ENCODE results near the gene SCN8A. TPM values are rescaled to one million over a fixed set of nuclear protein-coding genes. Genes with fewer than 3 reads are reported as not detected.

The SCN8A gene
- total RNA-seq, 1 donor from 2014 or later, result 2.0 TPM

- H3K4me3 ChIP-seq, result no peak overlapping the region
- no peak for TF ChIP-seq CTCF (IDR thresholded peaks at IDR 0.05)
- intact Hi-C loops (cut with DNase I), result no loop called here
- no peaks in the 10 kb centered on the region for H3K36me3 ChIP-seq
- no peak overlapping the region for H3K27ac ChIP-seq
- no peaks in the 10 kb centered on the region for H3K4me1 ChIP-seq
- DNase-seq (ENCODE audit: low spot score in 2 of 2), result no peak
- H3K9me3 ChIP-seq, result no peaks in the 10 kb centered on the region
- no peaks in the 10 kb centered on the region for H3K27me3 ChIP-seq
These were observed 247.0 kb downstream of the SCN8A start for GRCh38 chr12:51838036-51838435.

GRCh38 chr12:51838762-51839161 is 247.7 kb downstream of the SCN8A start:
- no peak overlapping the region for H3K27ac ChIP-seq
- DNase-seq (ENCODE audit: low spot score in 2 of 2), result no peak
- H3K4me1 ChIP-seq, result no peaks in the 10 kb centered on the region
- no peaks in the 10 kb centered on the region for H3K36me3 ChIP-seq
- H3K27me3 ChIP-seq, result no peaks in the 10 kb centered on the region
- no peaks in the 10 kb centered on the region for H3K9me3 ChIP-seq
- TF ChIP-seq CTCF (IDR thresholded peaks at IDR 0.05), result no peak
- intact Hi-C loops (cut with DNase I), result no loop called here
- no peak overlapping the region for H3K4me3 ChIP-seq

- no peaks in the 10 kb centered on the region for H3K27me3 ChIP-seq
- no peak overlapping the region for H3K27ac ChIP-seq
- intact Hi-C loops (cut with DNase I), result no loop called here
- no peak for TF ChIP-seq CTCF (IDR thresholded peaks at IDR 0.05)
- no peaks in the 10 kb centered on the region for H3K4me1 ChIP-seq
- DNase-seq (ENCODE audit: low spot score in 2 of 2), result no peak
- H3K36me3 ChIP-seq, result no peaks in the 10 kb centered on the region
- no peak overlapping the region for H3K4me3 ChIP-seq
- no peaks in the 10 kb centered on the region for H3K9me3 ChIP-seq
These were observed 248.4 kb downstream of the SCN8A start for GRCh38 chr12:51839310-51839947.

GRCh38 chr12:51840966-51841365 is 249.9 kb downstream of the SCN8A start:
- Histone ChIP-seq H3K9me3 (no peaks in the 10 kb centered on the region), H3K4me1 (no peaks in the 10 kb centered on the region), H3K27ac (no peak overlapping the region), H3K27me3 (peaks cover 10% of the 10 kb centered on the region), H3K36me3 (no peaks in the 10 kb centered on the region), H3K4me3 (no peak overlapping the region)
- no peak for TF ChIP-seq CTCF (IDR thresholded peaks at IDR 0.05)
- no peak for DNase-seq (ENCODE audit: low spot score in 2 of 2)
- intact Hi-C loops (cut with DNase I), result no loop called here

- H3K27me3 ChIP-seq, result peaks cover 12% of the 10 kb centered on the region
- intact Hi-C loops (cut with DNase I), result no loop called here
- H3K4me1 ChIP-seq, result no peaks in the 10 kb centered on the region
- no peak overlapping the region for H3K4me3 ChIP-seq
- H3K27ac ChIP-seq, result no peak overlapping the region
- no peak for TF ChIP-seq CTCF (IDR thresholded peaks at IDR 0.05)
- no peak for DNase-seq (ENCODE audit: low spot score in 2 of 2)
- H3K36me3 ChIP-seq, result no peaks in the 10 kb centered on the region
- no peaks in the 10 kb centered on the region for H3K9me3 ChIP-seq
These were observed 250.7 kb downstream of the SCN8A start for GRCh38 chr12:51841727-51842126.

- intact Hi-C loops (cut with DNase I), result no loop called here
- H3K27me3 ChIP-seq, result peaks cover 28% of the 10 kb centered on the region
These were observed 253.8 kb downstream of the SCN8A start for GRCh38 chr12:51844854-51845253.

More at GRCh38 chr12:51844854-51845253, 253.8 kb downstream of the SCN8A start:
- no peak for TF ChIP-seq CTCF (IDR thresholded peaks at IDR 0.05)
- no peak for DNase-seq (ENCODE audit: low spot score in 2 of 2)
- H3K9me3 ChIP-seq, result no peaks in the 10 kb centered on the region
- H3K27ac ChIP-seq, result no peak overlapping the region
- peaks cover 0 to 14% of the 10 kb centered on the region in 2 donors for H3K4me1 ChIP-seq
- no peaks in the 10 kb centered on the region for H3K36me3 ChIP-seq
- H3K4me3 ChIP-seq, result no peak overlapping the region
